CD14-positive monocyte (primary cell): Measurements from ENCODE around the gene OLR1. TPM values are rescaled to one million over a fixed set of nuclear protein-coding genes. Genes with fewer than 3 reads are reported as not detected.

Source experiments
- DNase-seq, 3 donors: peaks; one replicate each; pipeline ENCODE4 v3.0.0-alpha.2; 2011 to 2022
- H2AFZ ChIP-seq: 2 replicates; pipeline ENCODE4 v1.6.0; 2012; ENCODE audit warnings: mild to moderate bottlenecking, low read depth, low read length, inconsistent platforms; ENCODE audit not compliant: insufficient read depth, poor library complexity, severe bottlenecking
- H3K27ac ChIP-seq, 2 donors: 1 replicate in 1 of 2; 2 replicates in 1 of 2; pipeline ENCODE4 v1.5.1; 2012 to 2013; ENCODE audit warnings: low read length in 2 of 2, control low read depth in 1 of 2, inconsistent platforms in 1 of 2, low read depth in 1 of 2, mild to moderate bottlenecking in 1 of 2
- H3K27me3 ChIP-seq, 2 donors: one replicate each; pipeline versions ENCODE4 v1.6.0 to v1.6.1; 2011 to 2013; ENCODE audit warnings: low read length in 2 of 2; ENCODE audit not compliant: control insufficient read depth in 2 of 2, insufficient read depth in 2 of 2
- H3K36me3 ChIP-seq, 2 donors: replicated peaks in 1 of 2; 1 replicate in 1 of 2; 2 replicates in 1 of 2; pipeline versions ENCODE4 v1.5.1 to v1.6.1; 2012 to 2013; ENCODE audit warnings: low read length in 2 of 2, control low read depth in 1 of 2, inconsistent platforms in 1 of 2, mild to moderate bottlenecking in 1 of 2; ENCODE audit not compliant: insufficient read depth in 2 of 2, control insufficient read depth in 1 of 2
- H3K4me1 ChIP-seq, 2 donors: 1 replicate in 1 of 2; 2 replicates in 1 of 2; pipeline versions ENCODE4 v1.5.1 to v1.6.1; 2012 to 2013; ENCODE audit warnings: low read length in 2 of 2, control low read depth in 1 of 2, inconsistent platforms in 1 of 2, mild to moderate bottlenecking in 1 of 2, moderate library complexity in 1 of 2; ENCODE audit not compliant: insufficient read depth in 2 of 2, control insufficient read depth in 1 of 2
- H3K4me2 ChIP-seq: replicated peaks from 2 replicates; pipeline ENCODE3; 2012; ENCODE audit warnings: low read length, moderate library complexity, mild to moderate bottlenecking; ENCODE audit not compliant: poor library complexity, severe bottlenecking; ENCODE audit errors: extremely low read depth
- H3K4me3 ChIP-seq, 3 experiments: fragments of 200-600 bp in 1 of 3; sonication (generic) in 1 of 3; replicated peaks in 1 of 3; 1 replicate in 2 of 3; 2 replicates in 1 of 3; pipeline ENCODE4 v1.5.1; 2011 to 2013; ENCODE audit warnings: low read length in 3 of 3, mild to moderate bottlenecking in 3 of 3, control low read depth in 2 of 3, low read depth in 2 of 3, inconsistent platforms in 1 of 3, moderate library complexity in 1 of 3
- H3K79me2 ChIP-seq: 2 replicates; pipeline ENCODE4 v1.6.0; 2012; ENCODE audit warnings: mild to moderate bottlenecking, control low read depth, inconsistent platforms, low read length, moderate library complexity; ENCODE audit not compliant: insufficient read depth
- H3K9ac ChIP-seq: 2 replicates; pipeline ENCODE4 v1.6.0; 2017; ENCODE audit warnings: low read length, mild to moderate bottlenecking; ENCODE audit not compliant: insufficient read depth, poor library complexity, severe bottlenecking
- H3K9me3 ChIP-seq, 2 donors: replicated peaks in 1 of 2; 1 replicate in 1 of 2; 2 replicates in 1 of 2; pipeline versions ENCODE4 v1.5.1 to v1.6.1; 2012 to 2013; ENCODE audit warnings: low read length in 2 of 2, control low read depth in 1 of 2; ENCODE audit not compliant: control insufficient read depth in 1 of 2, insufficient read depth in 1 of 2
- H4K20me1 ChIP-seq: 2 replicates; pipeline ENCODE4 v1.6.0; 2012; ENCODE audit warnings: mild to moderate bottlenecking, low read length, control low read depth, moderate library complexity; ENCODE audit not compliant: insufficient read depth
- H3K27ac Mint-ChIP-seq, 7 donors: one replicate each; pipeline ENCODE4 v1.8.0; 2020; ENCODE audit warnings: mild to moderate bottlenecking in 7 of 7, mixed read lengths in 7 of 7, moderate library complexity in 6 of 7, inconsistent platforms in 2 of 7
- H3K27me3 Mint-ChIP-seq, 3 donors: one replicate each; pipeline ENCODE4 v1.8.0; 2021 to 2022; ENCODE audit warnings: low read depth in 3 of 3, mild to moderate bottlenecking in 3 of 3, mixed read lengths in 3 of 3, moderate library complexity in 3 of 3, inconsistent platforms in 1 of 3
- H3K36me3 Mint-ChIP-seq, 2 donors: one replicate each; pipeline ENCODE4 v1.8.0; 2020; ENCODE audit warnings: mixed read lengths in 2 of 2, inconsistent platforms in 1 of 2, mild to moderate bottlenecking in 1 of 2
- H3K4me1 Mint-ChIP-seq: one replicate; pipeline ENCODE4 v1.8.0; 2020; ENCODE audit warnings: mild to moderate bottlenecking, mixed read lengths
- H3K4me3 Mint-ChIP-seq, 2 donors: one replicate each; pipeline ENCODE4 v1.8.0; 2020; ENCODE audit warnings: mild to moderate bottlenecking in 2 of 2, mixed read lengths in 2 of 2, moderate library complexity in 1 of 2
- H3K9me3 Mint-ChIP-seq, 7 donors: one replicate each; pipeline ENCODE4 v1.8.0; 2020 to 2022; ENCODE audit warnings: mixed read lengths in 7 of 7, mild to moderate bottlenecking in 6 of 7, moderate library complexity in 6 of 7, inconsistent platforms in 2 of 7
- WGBS: methylation state at CpG from one replicate; pipeline ENCODE4 v1.1.5; 2013; ENCODE audit warnings: missing lambda C conversion rate; ENCODE audit not compliant: insufficient coverage; 5-methylcytosine and 5-hydroxymethylcytosine counted together
- intact Hi-C, 2 donors: fragments of 100-400 bp; cut with micrococcal nuclease; formaldehyde crosslinking; loops; one replicate each; pipeline versions ENCODE4 v1.15.0 to v1.15.1; 2023
- polyA plus RNA-seq, 3 donors: library from polyadenylated mRNA; depleted of rRNA in 1 of 3; unstranded in 2 of 3; stranded (reverse) in 1 of 3; fragments of 300-500 nt in 2 of 3; fragments of >200 nt in 1 of 3; fragmentation: Illumina TruSeq in 2 of 3; gene quantifications; 1 replicate in 2 of 3; 2 replicates in 1 of 3; pipeline ENCODE4 v1.2.3, GENCODE V29; 2012 to 2021
- TF ChIP-seq, protein P1 (sequence below): fragments of 200-600 bp; IDR thresholded peaks from one replicate; pipeline ENCODE4 v1.8.0; 2022; ENCODE audit warnings: antibody characterized with exemption, mild to moderate bottlenecking

OLR1 gene
- polyA plus RNA-seq, 3 donors: 0.88 to 12.9 (median 0.99) TPM

- Histone ChIP-seq H3K36me3 (no peaks in the 10 kb centered on the region), H3K4me1 (peaks cover 22 to 29% of the 10 kb centered on the region in 2 donors), H3K4me3 (no peak within 1 kb of the TSS), H3K27ac (no peak within 1 kb of the TSS), H4K20me1 (no peaks in the 10 kb centered on the region), H3K27me3 (no peaks in the 10 kb centered on the region), H3K9me3 (no peaks in the 10 kb centered on the region), H3K9ac (no peak within 1 kb of the TSS), H3K79me2 (no peaks in the 10 kb centered on the region), H3K4me2 (no peak within 1 kb of the TSS), H2AFZ (no peak within 1 kb of the TSS)
- Mint-ChIP-seq H3K4me1 (peaks cover 32% of the 10 kb centered on the region), H3K27me3 (no peaks in the 10 kb centered on the region), H3K4me3 (no peak within 1 kb of the TSS), H3K27ac (peak within 1 kb of the TSS in 4 of 7 donors; percentile 16 to 86 (median 62)), H3K36me3 (no peaks in the 10 kb centered on the region), H3K9me3 (no peaks in the 10 kb centered on the region)
- WGBS: 86% methylated on average over 1 of the region's 4 CpGs
- intact Hi-C loops: no loop called here
- TF ChIP-seq, protein P1, sequence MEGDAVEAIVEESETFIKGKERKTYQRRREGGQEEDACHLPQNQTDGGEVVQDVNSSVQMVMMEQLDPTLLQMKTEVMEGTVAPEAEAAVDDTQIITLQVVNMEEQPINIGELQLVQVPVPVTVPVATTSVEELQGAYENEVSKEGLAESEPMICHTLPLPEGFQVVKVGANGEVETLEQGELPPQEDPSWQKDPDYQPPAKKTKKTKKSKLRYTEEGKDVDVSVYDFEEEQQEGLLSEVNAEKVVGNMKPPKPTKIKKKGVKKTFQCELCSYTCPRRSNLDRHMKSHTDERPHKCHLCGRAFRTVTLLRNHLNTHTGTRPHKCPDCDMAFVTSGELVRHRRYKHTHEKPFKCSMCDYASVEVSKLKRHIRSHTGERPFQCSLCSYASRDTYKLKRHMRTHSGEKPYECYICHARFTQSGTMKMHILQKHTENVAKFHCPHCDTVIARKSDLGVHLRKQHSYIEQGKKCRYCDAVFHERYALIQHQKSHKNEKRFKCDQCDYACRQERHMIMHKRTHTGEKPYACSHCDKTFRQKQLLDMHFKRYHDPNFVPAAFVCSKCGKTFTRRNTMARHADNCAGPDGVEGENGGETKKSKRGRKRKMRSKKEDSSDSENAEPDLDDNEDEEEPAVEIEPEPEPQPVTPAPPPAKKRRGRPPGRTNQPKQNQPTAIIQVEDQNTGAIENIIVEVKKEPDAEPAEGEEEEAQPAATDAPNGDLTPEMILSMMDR: no peak
- DNase-seq: no peak
These were observed 6.9 kb upstream of the OLR1 start, which contains the start of gene TMEM52B for GRCh38 chr12:10178821-10179220. Gene TMEM52B, plus strand, starts transcription at chr12:10179032. Its CDS starts 543 bp downstream, at chr12:10179575.

- TF ChIP-seq, protein P1: no peak
- Mint-ChIP-seq H3K9me3 (no peaks in the 10 kb centered on the region), H3K4me3 (no peak overlapping the region), H3K36me3 (no peaks in the 10 kb centered on the region), H3K27ac (peak overlapping the region in 1 of 7 donors; percentile 9), H3K4me1 (peaks cover 24% of the 10 kb centered on the region), H3K27me3 (no peaks in the 10 kb centered on the region)
- Histone ChIP-seq H3K9me3 (no peaks in the 10 kb centered on the region), H3K4me1 (peaks cover 18 to 24% of the 10 kb centered on the region in 2 donors), H3K4me2 (no peak overlapping the region), H3K27me3 (no peaks in the 10 kb centered on the region), H4K20me1 (no peaks in the 10 kb centered on the region), H3K4me3 (no peak overlapping the region), H3K27ac (no peak overlapping the region), H3K9ac (no peak overlapping the region), H2AFZ (no peak overlapping the region), H3K36me3 (no peaks in the 10 kb centered on the region), H3K79me2 (no peaks in the 10 kb centered on the region)
- intact Hi-C loops: no loop called here
- DNase-seq: no peak
- WGBS: 96% methylated on average over 4 of the region's 5 CpGs
These were observed 4.1 kb upstream of the OLR1 start for GRCh38 chr12:10175846-10176636.
